ENCODE measurements around the gene SKOR1.
A peak's percentile ranks its signal among the peaks of the same experiment; 100 is the strongest.

The SKOR1 gene

GRCh38 chr15:67832897-67833709 is 7.8 kb downstream of the SKOR1 start:
- no peak for DNase-seq (ENCODE audit: low spot score)

GRCh38 chr15:67833710-67834511 is 8.6 kb downstream of the SKOR1 start:
- DNase-seq (ENCODE audit: low spot score) = peak; percentile 43

DNA sequence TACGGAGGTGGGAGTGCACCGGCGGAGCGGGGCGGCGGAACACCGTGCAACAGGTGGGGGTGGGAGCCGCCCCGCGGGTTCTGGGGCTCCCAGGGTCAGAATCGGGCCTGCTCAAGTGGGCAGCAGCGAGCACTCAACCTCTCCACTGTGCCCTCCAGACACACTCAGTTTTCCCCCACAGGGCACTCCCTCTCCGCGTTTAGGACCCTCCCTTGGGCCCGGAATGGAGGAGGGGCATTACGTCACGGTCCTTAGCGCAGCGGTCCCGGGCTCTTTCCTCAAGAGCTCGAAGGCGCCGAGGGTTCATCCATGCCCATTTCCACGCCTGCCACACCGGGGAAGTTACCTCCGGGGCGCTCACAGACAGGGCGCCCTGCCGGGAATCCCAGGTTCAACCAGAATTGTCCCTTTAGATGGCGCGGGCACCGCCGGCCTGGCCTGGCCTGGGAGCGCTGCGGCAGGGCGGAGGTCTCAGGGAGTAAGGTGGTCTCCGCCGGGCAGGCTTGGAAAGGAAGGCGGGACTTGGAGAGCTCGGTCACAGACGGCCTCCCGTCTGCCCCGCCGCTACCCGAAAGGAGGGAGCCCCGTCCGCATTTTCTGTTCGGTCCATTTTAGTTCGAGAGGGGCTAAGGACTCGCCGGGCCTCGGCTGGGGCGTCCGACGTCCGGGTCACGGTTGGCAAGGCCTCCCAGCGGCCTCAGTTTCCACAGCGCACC is 9.4 kb downstream of the SKOR1 start:
- no peak for DNase-seq (ENCODE audit: low spot score)

GRCh38 chr15:67835297-67836133 is 10.2 kb downstream of the SKOR1 start:
- no peak for DNase-seq (ENCODE audit: low spot score)

DNA sequence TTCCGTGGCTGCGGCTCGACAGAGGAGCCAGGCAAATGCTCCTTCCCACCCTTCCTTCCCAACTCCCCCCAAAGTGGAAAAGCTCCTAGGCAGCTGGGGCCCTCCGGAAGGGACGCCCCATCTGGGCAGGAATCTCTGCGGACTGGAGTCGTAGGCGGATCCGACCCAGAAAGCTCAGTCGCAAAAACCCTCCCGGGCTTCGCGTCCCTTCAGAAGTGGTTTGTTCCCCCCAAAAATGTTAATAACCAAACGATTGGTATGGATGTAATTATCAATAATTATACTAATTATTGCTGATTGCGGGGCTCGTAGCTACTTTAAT is 10.8 kb downstream of the SKOR1 start:
- no peak for DNase-seq (ENCODE audit: low spot score)

GRCh38 chr15:67836477-67836876 is 11.2 kb downstream of the SKOR1 start:
- DNase-seq (ENCODE audit: low spot score) = peak; percentile 56

DNA sequence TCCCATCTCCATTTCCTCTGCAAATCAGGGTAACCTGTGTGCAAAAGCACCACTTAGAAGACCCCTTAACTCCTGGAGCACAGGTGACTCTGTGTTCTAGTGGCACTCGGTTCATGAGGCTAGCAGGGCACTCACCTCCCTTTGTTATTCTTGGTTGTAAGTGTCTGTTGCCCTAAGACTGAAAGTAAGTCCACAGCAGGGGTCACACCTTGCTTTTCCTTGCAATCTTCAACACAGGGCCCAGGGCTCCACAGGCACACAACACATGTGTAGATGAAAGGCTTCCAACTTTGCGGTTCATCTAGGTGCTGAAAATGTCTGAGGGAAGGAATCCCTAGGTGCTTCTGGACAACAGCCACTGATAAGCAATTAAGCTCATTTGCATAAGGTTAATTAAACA is 11.6 kb downstream of the SKOR1 start:
- no peak for DNase-seq (ENCODE audit: low spot score)

DNA sequence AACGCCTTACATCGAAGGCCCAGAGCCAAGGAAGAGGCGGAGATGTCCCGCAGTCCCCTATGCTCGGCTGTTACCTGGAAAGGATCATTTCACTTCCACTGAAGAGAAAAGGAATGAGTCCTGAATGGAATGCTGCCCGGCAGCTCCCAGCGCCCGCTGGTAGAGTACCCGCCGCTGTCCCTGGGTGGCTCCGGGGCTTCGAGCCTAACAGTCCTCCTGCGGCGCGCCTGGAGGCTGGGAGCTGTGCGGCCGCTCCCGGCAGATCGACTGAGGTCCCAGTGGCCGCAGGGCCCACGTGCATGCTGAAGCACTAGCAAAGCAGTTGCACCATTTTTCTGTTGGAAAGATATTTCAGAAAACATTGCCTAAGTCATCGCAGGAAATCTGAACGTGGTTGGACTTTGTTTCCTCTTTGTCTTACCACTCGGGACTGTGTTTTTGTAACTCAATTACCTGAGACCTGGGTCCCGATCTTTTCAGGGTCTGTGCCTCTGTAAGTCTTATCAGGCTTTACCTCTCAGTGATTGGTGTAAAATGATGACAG is 13.6 kb downstream of the SKOR1 start:
- DNase-seq (ENCODE audit: low spot score) = peak; percentile 62

DNA sequence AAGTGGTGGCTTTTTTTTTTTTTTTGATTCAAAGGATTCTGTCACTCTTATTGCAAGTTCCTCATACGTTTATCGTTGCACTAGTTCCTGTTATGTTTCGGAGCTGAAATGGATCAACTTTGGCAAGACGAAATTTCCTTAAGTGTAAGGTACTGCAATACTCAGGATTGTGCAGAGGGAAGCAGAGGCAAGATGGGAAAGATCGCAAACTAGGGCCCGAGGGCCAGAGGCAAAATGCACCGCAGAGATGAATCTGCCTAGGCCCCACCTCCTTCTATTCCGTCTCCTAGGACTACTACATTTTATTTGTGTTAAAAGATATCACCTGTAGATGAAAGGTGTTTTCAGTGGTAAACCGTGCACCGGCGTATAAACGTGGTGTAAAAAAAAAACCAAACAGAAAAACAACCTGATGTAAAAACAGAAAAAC is 14.2 kb downstream of the SKOR1 start:
- peak; percentile 35 for DNase-seq (ENCODE audit: low spot score)

GRCh38 chr15:67839929-67840748 is 14.8 kb downstream of the SKOR1 start, which contains the start of gene RNU6-1:
RNU6-1 (minus strand) TSS chr15:67840045.
- DNase-seq (ENCODE audit: low spot score) = peak; percentile 93

DNA sequence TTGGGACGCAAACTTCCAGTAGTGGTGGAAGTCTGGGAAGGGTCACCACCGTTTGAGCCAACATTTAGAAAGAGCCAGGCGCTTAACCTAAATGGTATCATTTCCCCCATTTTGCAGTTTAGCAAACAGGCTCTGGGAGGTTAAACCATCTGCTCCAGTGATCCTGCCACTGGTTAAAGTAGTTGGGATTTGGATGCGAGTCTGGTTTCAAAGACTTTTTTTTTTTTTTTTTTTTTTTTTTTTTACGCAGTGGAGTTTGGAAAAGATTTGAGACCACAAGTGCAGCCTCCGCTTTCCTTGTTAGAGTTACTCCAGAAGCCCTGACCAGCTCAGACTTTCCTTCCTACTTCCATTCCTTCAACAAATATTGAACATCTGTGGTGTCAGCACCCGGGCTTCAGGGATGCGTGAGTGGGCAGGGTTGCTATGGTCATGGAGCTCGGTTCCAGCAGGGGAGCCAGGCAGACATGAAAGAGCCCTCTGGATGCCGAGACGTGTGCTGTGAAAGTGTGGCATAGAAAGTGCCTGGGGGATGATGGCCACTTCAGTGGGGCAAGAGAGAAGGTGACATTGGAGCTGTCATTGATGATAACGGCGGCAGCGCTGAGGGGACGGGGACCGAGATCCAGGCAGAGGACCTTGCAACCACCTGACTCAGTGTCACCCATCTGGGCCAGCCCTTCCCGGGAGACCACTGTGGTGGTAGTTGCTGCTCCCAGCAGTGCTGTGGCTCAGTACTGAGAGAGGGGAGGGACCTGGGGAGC is 15.6 kb downstream of the SKOR1 start:
- DNase-seq (ENCODE audit: low spot score) = peak; percentile 70

DNA sequence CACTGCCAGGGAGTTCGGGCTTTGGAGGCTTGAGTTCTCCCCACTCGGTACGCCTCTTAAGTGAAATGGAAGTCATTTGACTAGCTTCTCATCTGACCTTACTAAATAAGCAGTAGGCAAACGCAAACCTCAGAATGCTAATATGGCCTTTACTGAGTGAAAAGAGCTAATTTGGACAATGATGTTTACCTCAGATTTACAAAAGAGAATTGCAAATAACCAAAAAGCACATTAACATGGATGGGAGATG is 16.1 kb downstream of the SKOR1 start:
- DNase-seq (ENCODE audit: low spot score) = no peak

DNA sequence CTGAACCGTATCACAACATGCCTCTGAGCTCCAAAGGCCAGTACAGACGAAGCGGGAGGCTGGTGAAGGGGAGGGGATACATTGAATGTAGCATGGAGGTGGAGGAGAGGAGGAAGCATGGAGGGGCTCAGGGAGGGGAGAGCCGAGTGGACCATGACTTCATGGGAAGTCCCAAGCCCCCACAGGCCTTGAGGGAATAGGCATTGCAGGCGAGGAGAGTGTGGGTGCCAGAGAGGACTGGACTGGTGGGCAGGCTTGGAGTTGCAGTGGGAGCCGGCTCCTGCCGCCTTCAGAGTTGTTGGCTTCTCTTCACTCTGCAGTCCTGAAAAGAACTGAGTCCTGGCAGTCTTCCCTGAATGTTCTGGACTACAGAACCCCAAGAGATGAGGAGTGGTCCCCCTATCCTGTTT is 17.8 kb downstream of the SKOR1 start:
- no peak for DNase-seq (ENCODE audit: low spot score)

GRCh38 chr15:67843571-67844387 is 18.5 kb downstream of the SKOR1 start:
- no peak for DNase-seq (ENCODE audit: low spot score)

GRCh38 chr15:67845974-67846373 is 20.7 kb downstream of the SKOR1 start:
- DNase-seq (ENCODE audit: low spot score) = no peak

DNA sequence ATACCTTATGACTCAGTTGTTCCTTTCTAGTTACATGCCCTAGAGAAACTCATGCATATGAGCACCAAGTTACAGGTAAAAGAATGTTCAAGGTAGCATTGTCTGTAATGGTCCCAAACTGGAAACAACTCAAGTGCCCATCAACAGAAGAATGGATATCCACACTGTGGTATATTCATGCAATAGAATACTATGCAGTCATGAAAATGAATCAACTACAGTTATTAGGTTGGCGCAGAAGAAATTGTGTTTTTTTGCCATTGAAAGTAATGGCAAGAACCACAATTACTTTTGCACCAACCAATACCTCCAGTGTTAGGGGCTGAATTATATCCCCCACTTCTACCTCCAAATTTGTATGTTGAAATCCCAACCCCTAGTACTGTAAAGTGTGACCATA is 24.2 kb downstream of the SKOR1 start:
- no peak for DNase-seq (ENCODE audit: low spot score)

- DNase-seq (ENCODE audit: low spot score) = no peak
These were observed 25.0 kb downstream of the SKOR1 start for GRCh38 chr15:67850336-67850735.

- DNase-seq (ENCODE audit: low spot score) = no peak
These were observed 25.8 kb downstream of the SKOR1 start for GRCh38 chr15:67850994-67851571.

DNA sequence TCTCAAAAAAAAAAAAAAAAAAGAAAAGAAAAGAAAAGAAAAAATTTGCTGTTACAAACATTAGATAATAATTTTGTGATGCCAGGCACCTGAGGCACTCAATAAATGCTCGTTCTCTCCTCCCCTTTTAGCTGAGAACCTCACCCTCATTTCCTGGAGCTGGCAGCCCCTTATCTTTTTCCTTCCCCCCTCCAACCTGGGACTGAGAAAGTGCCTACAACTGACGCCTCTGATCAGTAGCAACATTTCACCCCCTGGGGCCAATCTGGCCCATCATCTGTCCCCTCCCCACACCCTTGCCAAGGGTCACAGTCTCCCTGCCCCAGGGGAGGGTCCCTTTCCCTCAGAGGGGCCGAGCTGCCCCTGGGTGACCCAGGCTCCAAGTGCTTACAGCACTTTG is 27.1 kb downstream of the SKOR1 start:
- no peak for DNase-seq (ENCODE audit: low spot score)
